Neural progenitor cell (in vitro differentiated cells): ENCODE measurements around the gene MYO1E. TPM values are rescaled to one million over a fixed set of nuclear protein-coding genes. Genes with fewer than 3 reads are reported as not detected.
A peak's percentile ranks its signal among the peaks of the same experiment; 100 is the strongest.

Source experiments
- DNase-seq: peaks from one replicate; pipeline ENCODE4 v3.0.0-alpha.2; 2016; ENCODE audit warnings: low spot score
- H2AFZ ChIP-seq: fragments of 200-600 bp; sonication (generic); replicated peaks from 2 replicates; pipeline ENCODE4 v1.6.1; 2016; ENCODE audit warnings: antibody characterized with exemption
- H3F3A ChIP-seq: fragments of 200-600 bp; sonication (generic); 2 replicates; pipeline ENCODE4 v1.6.1; 2016; ENCODE audit warnings: antibody characterized with exemption, low read depth
- H3K27ac ChIP-seq: fragments of 200-600 bp; sonication (generic); 2 replicates; pipeline ENCODE4 v1.5.1; 2016; ENCODE audit warnings: mild to moderate bottlenecking
- H3K27me3 ChIP-seq: fragments of 200-600 bp; sonication (generic); 2 replicates; pipeline ENCODE4 v1.6.1; 2016; ENCODE audit warnings: mild to moderate bottlenecking, moderate library complexity
- H3K36me3 ChIP-seq: fragments of 200-600 bp; sonication (generic); 2 replicates; pipeline ENCODE4 v1.5.1; 2016
- H3K4me1 ChIP-seq: fragments of 200-600 bp; sonication (generic); 2 replicates; pipeline ENCODE4 v1.6.1; 2016; ENCODE audit warnings: mixed run types
- H3K4me2 ChIP-seq: fragments of 200-600 bp; sonication (generic); 2 replicates; pipeline ENCODE4 v1.6.1; 2016
- H3K4me3 ChIP-seq: fragments of 200-600 bp; sonication (generic); 2 replicates; pipeline ENCODE4 v1.5.1; 2016
- H3K79me2 ChIP-seq: fragments of 200-600 bp; sonication (generic); 2 replicates; pipeline ENCODE4 v1.6.1; 2016; ENCODE audit warnings: low read depth
- H3K9ac ChIP-seq: fragments of 200-600 bp; sonication (generic); 2 replicates; pipeline ENCODE4 v1.6.1; 2016
- H3K9me3 ChIP-seq: fragments of 200-600 bp; sonication (generic); 2 replicates; pipeline ENCODE4 v1.5.1; 2016; ENCODE audit warnings: low read depth
- H4K20me1 ChIP-seq: fragments of 200-600 bp; sonication (generic); 2 replicates; pipeline ENCODE4 v1.6.1; 2016; ENCODE audit warnings: low read depth
- H3K27ac Mint-ChIP-seq: 3 replicates; pipeline ENCODE4 v1.8.0; 2021; ENCODE audit warnings: mixed read lengths
- H3K27me3 Mint-ChIP-seq: 2 replicates; pipeline ENCODE4 v1.8.0; 2022; ENCODE audit warnings: low read depth, mild to moderate bottlenecking, inconsistent platforms, moderate library complexity, mixed read lengths; ENCODE audit not compliant: insufficient read depth
- H3K36me3 Mint-ChIP-seq: 3 replicates; pipeline ENCODE4 v1.8.0; 2021; ENCODE audit warnings: mixed read lengths
- H3K4me1 Mint-ChIP-seq: 3 replicates; pipeline ENCODE4 v1.8.0; 2021; ENCODE audit warnings: mixed read lengths
- H3K4me3 Mint-ChIP-seq: 3 replicates; pipeline ENCODE4 v1.8.0; 2021; ENCODE audit warnings: mild to moderate bottlenecking, moderate library complexity, mixed read lengths
- H3K9me3 Mint-ChIP-seq: 3 replicates; pipeline ENCODE4 v1.8.0; 2020; ENCODE audit warnings: mixed read lengths
- CTCF ChIP-seq: fragments of 200-600 bp; sonication (generic); IDR thresholded peaks from 2 replicates; pipeline ENCODE4 v1.5.1; 2017; ENCODE audit warnings: antibody characterized with exemption, mild to moderate bottlenecking
- EZH2 ChIP-seq: fragments of 200-600 bp; sonication (generic); IDR thresholded peaks from 2 replicates; pipeline ENCODE4 v1.6.1; 2017; ENCODE audit warnings: antibody characterized with exemption, mild to moderate bottlenecking, moderate library complexity
- EZH2phosphoT487 ChIP-seq: fragments of 200-600 bp; sonication (generic); IDR thresholded peaks from 2 replicates; pipeline ENCODE4 v1.6.1; 2017; ENCODE audit warnings: antibody characterized with exemption
- total RNA-seq: library from RNA; depleted of rRNA; stranded (reverse); fragments of >200 nt; gene quantifications from 2 replicates; pipeline ENCODE4 v1.2.3, GENCODE V29; 2015; ENCODE audit warnings: low replicate concordance

The MYO1E gene
- total RNA-seq, 1 donor from 2014 or later = 49.7 TPM

GRCh38 chr15:59115047-59115446, 257.6 kb downstream of the MYO1E start:
- no peak overlapping the region for H3K4me2 ChIP-seq
- Mint-ChIP-seq H3K4me3 (no peak overlapping the region), H3K36me3 (peaks cover 39% of the 10 kb centered on the region)

GRCh38 chr15:59111251-59111650, 261.4 kb downstream of the MYO1E start:
- no peak overlapping the region for H3K27ac ChIP-seq
- no peak overlapping the region for H3K4me3 ChIP-seq
- H3K79me2 ChIP-seq = peaks cover 74% of the 10 kb centered on the region
- no peak overlapping the region for H2AFZ ChIP-seq
- H3K9ac ChIP-seq = no peak overlapping the region
- H3K4me3 Mint-ChIP-seq = no peak overlapping the region
- H4K20me1 ChIP-seq = peaks cover 54% of the 10 kb centered on the region
- H3K27ac Mint-ChIP-seq = no peak overlapping the region
- peaks cover 25% of the 10 kb centered on the region for H3K36me3 ChIP-seq
- H3F3A ChIP-seq = no peaks in the 10 kb centered on the region
- no peak for DNase-seq
- no peaks in the 10 kb centered on the region for H3K27me3 ChIP-seq
- no peak for TF ChIP-seq EZH2
- TF ChIP-seq CTCF = no peak
- no peak for TF ChIP-seq EZH2phosphoT487
- peaks cover 7% of the 10 kb centered on the region for H3K4me1 ChIP-seq
- peaks cover 48% of the 10 kb centered on the region for H3K36me3 Mint-ChIP-seq
- H3K4me1 Mint-ChIP-seq = peaks cover 5% of the 10 kb centered on the region
- no peak overlapping the region for H3K4me2 ChIP-seq
- no peaks in the 10 kb centered on the region for H3K9me3 Mint-ChIP-seq
- no peaks in the 10 kb centered on the region for H3K9me3 ChIP-seq
- peaks cover 4% of the 10 kb centered on the region for H3K27me3 Mint-ChIP-seq

More at GRCh38 chr15:59115047-59115446, 257.6 kb downstream of the MYO1E start:
- peaks cover 53% of the 10 kb centered on the region for H4K20me1 ChIP-seq
- H3K9me3 ChIP-seq = no peaks in the 10 kb centered on the region
- H3F3A ChIP-seq = no peaks in the 10 kb centered on the region
- Mint-ChIP-seq H3K27me3 (peaks cover 2% of the 10 kb centered on the region), H3K4me1 (no peaks in the 10 kb centered on the region), H3K27ac (no peak overlapping the region), H3K9me3 (no peaks in the 10 kb centered on the region)
- no peak overlapping the region for H3K27ac ChIP-seq
- H3K9ac ChIP-seq = no peak overlapping the region
- H3K27me3 ChIP-seq = no peaks in the 10 kb centered on the region
- no peak overlapping the region for H2AFZ ChIP-seq
- peaks cover 17% of the 10 kb centered on the region for H3K36me3 ChIP-seq
- no peak for TF ChIP-seq EZH2phosphoT487
- TF ChIP-seq CTCF = no peak
- no peak for TF ChIP-seq EZH2
- H3K4me1 ChIP-seq = no peaks in the 10 kb centered on the region
- peaks cover 42% of the 10 kb centered on the region for H3K79me2 ChIP-seq
- DNase-seq = no peak
- H3K4me3 ChIP-seq = no peak overlapping the region

GRCh38 chr15:59105854-59106253, 266.8 kb downstream of the MYO1E start:
- Mint-ChIP-seq H3K4me3 (peak overlapping the region; percentile 98), H3K27me3 (peaks cover 2% of the 10 kb centered on the region), H3K36me3 (peaks cover 24% of the 10 kb centered on the region), H3K27ac (peak overlapping the region; percentile 95), H3K9me3 (no peaks in the 10 kb centered on the region), H3K4me1 (peaks cover 15% of the 10 kb centered on the region)
- Histone ChIP-seq H3K27me3 (no peaks in the 10 kb centered on the region), H2AFZ (peak overlapping the region; percentile 89), H3K9ac (peak overlapping the region; percentile 73), H3K4me3 (peak overlapping the region; percentile 86), H3K4me2 (peak overlapping the region; percentile 97), H3K4me1 (peaks cover 8% of the 10 kb centered on the region), H3K36me3 (peaks cover 17% of the 10 kb centered on the region), H3K27ac (no peak overlapping the region), H3K9me3 (no peaks in the 10 kb centered on the region), H4K20me1 (peaks cover 22% of the 10 kb centered on the region), H3K79me2 (peaks cover 57% of the 10 kb centered on the region), H3F3A (peaks cover 8% of the 10 kb centered on the region)
- TF ChIP-seq EZH2phosphoT487 (no peak), CTCF (no peak), EZH2 (no peak)
- no peak for DNase-seq
